ENCODE measurements around the gene C2orf49.

GRCh38 chr2:105376789-105377240 is 39.5 kb downstream of the C2orf49 start:
- TF ChIP-seq POLR2A (IDR thresholded peaks at IDR 0.05; ENCODE audit: borderline replicate concordance, extremely low read depth, insufficient read depth, insufficient read length), result no peak
- TF ChIP-seq CTCF (IDR thresholded peaks at IDR 0.05 in 2 of 3, conservative IDR thresholded peaks at IDR 0.05 in 1 of 3; ENCODE audit: borderline replicate concordance in 1 of 3, insufficient read depth in 1 of 3, low read depth in 2 of 3, low read length in 2 of 3), result no peak
- TF ChIP-seq POLR2AphosphoS5 (IDR thresholded peaks at IDR 0.05; ENCODE audit: low read depth, low read length), result no peak
- no peak for TF ChIP-seq YY1 (IDR thresholded peaks at IDR 0.05; ENCODE audit: extremely low read depth, insufficient replicate concordance, low read depth, low read length)
- no peak for TF ChIP-seq EZH2 (IDR thresholded peaks at IDR 0.05)
- TF ChIP-seq MAX (IDR thresholded peaks at IDR 0.05), result no peak
- TF ChIP-seq EZH2phosphoT487 (IDR thresholded peaks at IDR 0.05; ENCODE audit: borderline replicate concordance), result no peak
- no peak for TF ChIP-seq EGR1 (IDR thresholded peaks at IDR 0.05; ENCODE audit: low read depth)
- TF ChIP-seq ZBTB33 (IDR thresholded peaks at IDR 0.05; ENCODE audit: extremely low read depth, insufficient replicate concordance, low read length), result no peak
